Measurements from ENCODE around the gene CDK9. TPM values are rescaled to one million over a fixed set of nuclear protein-coding genes. Genes with fewer than 3 reads are reported as not detected.

Gene CDK9
- total and polyA plus RNA-seq, 2 of the 4 experiments (the other 2 are of a cell fraction): 30.3 to 49.9 TPM

GRCh38 chr9:127744398-127745110, 41.3 kb upstream of the CDK9 start:
- POLR2A ChIA-PET (ENCODE audit: unreplicated experiment): no interaction called here
- 88% methylated on average over 8 of the region's 19 CpGs; no CpG with 5 or more reads in 1 of the 2 experiments for WGBS, 2 experiments (ENCODE audit: extremely low coverage in 2 of 2, insufficient read length in 1 of 2)
- no TSS peak for BruUV-seq (replicated peaks)

More at GRCh38 chr9:127744398-127745110, 41.3 kb upstream of the CDK9 start:
- Histone ChIP-seq H3K36me3 (ENCODE audit: control insufficient read depth, insufficient read depth, low read length) (no peaks in the 10 kb centered on the region), H4K20me1 (ENCODE audit: insufficient read depth, low read length) (peaks cover 7% of the 10 kb centered on the region; the same call in 1 of the 2 replicates), H3K4ac (ENCODE audit: low read depth, low read length) (no peak overlapping the region), H3K27me3 (ENCODE audit: control insufficient read depth, insufficient read depth, low read length) (peaks cover 36% of the 10 kb centered on the region), H2AK9ac (replicated peaks; ENCODE audit: low read depth, low read length, poor library complexity) (no peak overlapping the region), H4K8ac (ENCODE audit: low read depth in 2 of 2, low read length in 2 of 2) (no peak overlapping the region), H3K4me2 (ENCODE audit: low read depth, low read length) (no peak overlapping the region), H3K23ac (ENCODE audit: low read depth, low read length) (no peak overlapping the region), H2BK15ac (ENCODE audit: low read depth, low read length) (no peak overlapping the region), H2BK5ac (ENCODE audit: low read depth, low read length, poor library complexity, severe bottlenecking) (no peak overlapping the region), H3K9me3 (ENCODE audit: control insufficient read depth, insufficient read depth, low read length) (no peaks in the 10 kb centered on the region), H3K9me1 (ENCODE audit: insufficient read depth, low read length) (0 out of 2 replicates have a peak, but pooled peaks cover 5% of the 10 kb centered on the region), H3K56ac (ENCODE audit: extremely low read depth, insufficient read depth, low read length) (no peak overlapping the region), H2BK120ac (ENCODE audit: low read depth, low read length) (no peak overlapping the region), H2AFZ (replicated peaks; ENCODE audit: low read length, poor library complexity) (no peak overlapping the region), H3K4me1 (ENCODE audit: control insufficient read depth, insufficient read depth, low read length) (no peaks in the 10 kb centered on the region), H3K79me1 (ENCODE audit: low read depth in 1 of 2, low read length in 2 of 2) (no peaks in the 10 kb centered on the region), H3K27ac (ENCODE audit: insufficient read depth, low read length) (no peak overlapping the region), H3K9ac (ENCODE audit: low read depth, low read length) (no peak overlapping the region), H4K5ac (ENCODE audit: low read depth, low read length) (no peak overlapping the region), H4K91ac (ENCODE audit: insufficient read depth, low read depth, low read length) (no peak overlapping the region), H3K14ac (replicated peaks; ENCODE audit: low read depth, low read length) (no peak overlapping the region), H2AK5ac (ENCODE audit: low read depth, low read length) (no peak overlapping the region), H3K4me3 (ENCODE audit: insufficient read depth, low read depth, low read length) (no peak overlapping the region), H2BK20ac (ENCODE audit: low read depth, low read length) (no peak overlapping the region), H3K18ac (ENCODE audit: low read depth, low read length) (no peak overlapping the region)
- TF ChIP-seq, protein P1, sequence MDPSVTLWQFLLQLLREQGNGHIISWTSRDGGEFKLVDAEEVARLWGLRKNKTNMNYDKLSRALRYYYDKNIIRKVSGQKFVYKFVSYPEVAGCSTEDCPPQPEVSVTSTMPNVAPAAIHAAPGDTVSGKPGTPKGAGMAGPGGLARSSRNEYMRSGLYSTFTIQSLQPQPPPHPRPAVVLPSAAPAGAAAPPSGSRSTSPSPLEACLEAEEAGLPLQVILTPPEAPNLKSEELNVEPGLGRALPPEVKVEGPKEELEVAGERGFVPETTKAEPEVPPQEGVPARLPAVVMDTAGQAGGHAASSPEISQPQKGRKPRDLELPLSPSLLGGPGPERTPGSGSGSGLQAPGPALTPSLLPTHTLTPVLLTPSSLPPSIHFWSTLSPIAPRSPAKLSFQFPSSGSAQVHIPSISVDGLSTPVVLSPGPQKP (IDR thresholded peaks at IDR 0.05; ENCODE audit: borderline replicate concordance, low read depth, low read length): no peak
- no peak for TF ChIP-seq MAFK (IDR thresholded peaks at IDR 0.05; ENCODE audit: low read depth, low read length)
- no peak for TF ChIP-seq MXI1 (IDR thresholded peaks at IDR 0.05; ENCODE audit: borderline replicate concordance, low read depth, low read length)
- no peak for TF ChIP-seq BHLHE40 (IDR thresholded peaks at IDR 0.05; ENCODE audit: low read depth, low read length)
- TF ChIP-seq POLR2A (IDR thresholded peaks at IDR 0.05; ENCODE audit: low read depth, low read length): no peak
- TF ChIP-seq CHD1 (IDR thresholded peaks at IDR 0.05; ENCODE audit: low read depth, low read length): no peak
- TF ChIP-seq, protein P2, sequence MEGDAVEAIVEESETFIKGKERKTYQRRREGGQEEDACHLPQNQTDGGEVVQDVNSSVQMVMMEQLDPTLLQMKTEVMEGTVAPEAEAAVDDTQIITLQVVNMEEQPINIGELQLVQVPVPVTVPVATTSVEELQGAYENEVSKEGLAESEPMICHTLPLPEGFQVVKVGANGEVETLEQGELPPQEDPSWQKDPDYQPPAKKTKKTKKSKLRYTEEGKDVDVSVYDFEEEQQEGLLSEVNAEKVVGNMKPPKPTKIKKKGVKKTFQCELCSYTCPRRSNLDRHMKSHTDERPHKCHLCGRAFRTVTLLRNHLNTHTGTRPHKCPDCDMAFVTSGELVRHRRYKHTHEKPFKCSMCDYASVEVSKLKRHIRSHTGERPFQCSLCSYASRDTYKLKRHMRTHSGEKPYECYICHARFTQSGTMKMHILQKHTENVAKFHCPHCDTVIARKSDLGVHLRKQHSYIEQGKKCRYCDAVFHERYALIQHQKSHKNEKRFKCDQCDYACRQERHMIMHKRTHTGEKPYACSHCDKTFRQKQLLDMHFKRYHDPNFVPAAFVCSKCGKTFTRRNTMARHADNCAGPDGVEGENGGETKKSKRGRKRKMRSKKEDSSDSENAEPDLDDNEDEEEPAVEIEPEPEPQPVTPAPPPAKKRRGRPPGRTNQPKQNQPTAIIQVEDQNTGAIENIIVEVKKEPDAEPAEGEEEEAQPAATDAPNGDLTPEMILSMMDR (conservative IDR thresholded peaks at IDR 0.05; ENCODE audit: low read depth, low read length): no peak
- TF ChIP-seq RFX5 (IDR thresholded peaks at IDR 0.05; ENCODE audit: low read depth, low read length): no peak
- DNase-seq (no peak), ATAC-seq (ENCODE audit: low read depth) (no peak)
- dilution Hi-C loops (cut with HindIII; ENCODE audit: low sequenced_read_pairs, unreplicated experiment): no loop called here
- CTCF ChIA-PET: interaction anchor here (0.6 kb wide), 1 partner anchor 12 kb away, joined by 3 read pairs; no protein-coding TSS in a partner anchor
- in situ Hi-C loops (cut with MboI; ENCODE audit: low sequenced_read_pairs): no loop called here
- intact Hi-C loops (cut with micrococcal nuclease): loop anchor here (5.0 kb wide), 1 partner anchor 373 kb away; no protein-coding TSS in a partner anchor
